IMR-90 (cell line): Measurements from ENCODE around the gene PSMD2. TPM values are rescaled to one million over a fixed set of nuclear protein-coding genes. Genes with fewer than 3 reads are reported as not detected.

ENCODE experiments used
- ATAC-seq: fragments of 200-7000 bp; cut with Tn5 transposase; 2 replicates; pipeline ENCODE4 v1.9.1; 2020; ENCODE audit warnings: low read depth, mild to moderate bottlenecking, moderate library complexity
- BruUV-seq: library from RNA; stranded (reverse); fragments of 400-500 nt; replicated peaks from 2 replicates; lab custom pipeline; 2021; lab: Mats Ljungman, UMichigan
- CTCF ChIA-PET: fragments of 300-600 bp; formaldehyde crosslinking; extraction: SDS; loops from one replicate; lab custom pipeline; 2021; ENCODE audit warnings: antibody characterized with exemption; lab: Yijun Ruan, JAX
- POLR2A ChIA-PET: fragments of 300-600 bp; sonication (Branson Sonifier 250); formaldehyde crosslinking; loops from one replicate; lab custom pipeline; 2022; ENCODE audit warnings: antibody characterized with exemption; ENCODE audit not compliant: unreplicated experiment; lab: Charles Lee
- DNase-seq: peaks from one replicate; pipeline ENCODE4 v3.0.0; 2013
- H2AFZ ChIP-seq: replicated peaks from 2 replicates; pipeline ENCODE3; 2013; ENCODE audit warnings: low read length, mild to moderate bottlenecking; ENCODE audit not compliant: poor library complexity
- H2AK5ac ChIP-seq: 2 replicates; pipeline ENCODE4 v1.6.1; 2013; ENCODE audit warnings: low read depth, low read length, inconsistent platforms
- H2AK9ac ChIP-seq: replicated peaks from 2 replicates; pipeline ENCODE3; 2013; ENCODE audit warnings: mild to moderate bottlenecking, low read depth, low read length, moderate library complexity; ENCODE audit not compliant: poor library complexity
- H2BK120ac ChIP-seq: 2 replicates; pipeline ENCODE4 v1.6.1; 2013; ENCODE audit warnings: low read depth, low read length, inconsistent platforms
- H2BK15ac ChIP-seq: 3 replicates; pipeline ENCODE4 v1.6.1; 2013; ENCODE audit warnings: low read depth, low read length, inconsistent platforms
- H2BK20ac ChIP-seq: 2 replicates; pipeline ENCODE4 v1.6.1; 2013; ENCODE audit warnings: low read depth, mild to moderate bottlenecking, inconsistent platforms, low read length, moderate library complexity
- H2BK5ac ChIP-seq: 2 replicates; pipeline ENCODE4 v1.6.1; 2013; ENCODE audit warnings: mild to moderate bottlenecking, low read depth, low read length, inconsistent platforms; ENCODE audit not compliant: poor library complexity, severe bottlenecking
- H3K14ac ChIP-seq: replicated peaks from 2 replicates; pipeline ENCODE4 v1.6.1; 2013; ENCODE audit warnings: low read depth, low read length, inconsistent platforms
- H3K18ac ChIP-seq: 2 replicates; pipeline ENCODE4 v1.6.1; 2013; ENCODE audit warnings: low read depth, low read length, control low read depth
- H3K23ac ChIP-seq: 2 replicates; pipeline ENCODE4 v1.6.1; 2013; ENCODE audit warnings: low read depth, low read length, inconsistent platforms
- H3K27ac ChIP-seq: 2 replicates; pipeline ENCODE4 v1.5.1; 2013; ENCODE audit warnings: mild to moderate bottlenecking, control low read depth, low read length; ENCODE audit not compliant: insufficient read depth
- H3K27me3 ChIP-seq: 2 replicates; pipeline ENCODE4 v1.6.1; 2013; ENCODE audit warnings: low read length; ENCODE audit not compliant: control insufficient read depth, insufficient read depth
- H3K36me3 ChIP-seq: 2 replicates; pipeline ENCODE4 v1.6.1; 2013; ENCODE audit warnings: low read length, mixed read lengths; ENCODE audit not compliant: control insufficient read depth, insufficient read depth
- H3K4ac ChIP-seq: 2 replicates; pipeline ENCODE4 v1.6.1; 2013; ENCODE audit warnings: low read depth, low read length, inconsistent platforms
- H3K4me1 ChIP-seq: 2 replicates; pipeline ENCODE4 v1.6.1; 2013; ENCODE audit warnings: low read length, mixed read lengths; ENCODE audit not compliant: control insufficient read depth, insufficient read depth
- H3K4me2 ChIP-seq: 2 replicates; pipeline ENCODE4 v1.6.1; 2013; ENCODE audit warnings: low read depth, mild to moderate bottlenecking, control low read depth, low read length, moderate library complexity
- H3K4me3 ChIP-seq: 2 replicates; pipeline ENCODE4 v1.5.1; 2013; ENCODE audit warnings: low read depth, mild to moderate bottlenecking, control low read depth, low read length, moderate library complexity; ENCODE audit not compliant: insufficient read depth
- H3K56ac ChIP-seq: 2 replicates; pipeline ENCODE4 v1.6.1; 2013; ENCODE audit warnings: low read length, inconsistent platforms; ENCODE audit not compliant: insufficient read depth; ENCODE audit errors: extremely low read depth
- H3K79me1 ChIP-seq, 2 experiments: 2 replicates each; pipeline ENCODE4 v1.6.1; 2013; ENCODE audit warnings: low read length in 2 of 2, inconsistent platforms in 1 of 2, low read depth in 1 of 2
- H3K9ac ChIP-seq: 2 replicates; pipeline ENCODE4 v1.6.1; 2013; ENCODE audit warnings: low read depth, low read length, control low read depth
- H3K9me1 ChIP-seq: 2 replicates; pipeline ENCODE4 v1.6.1; 2013; ENCODE audit warnings: low read length, inconsistent platforms; ENCODE audit not compliant: insufficient read depth
- H3K9me3 ChIP-seq: 2 replicates; pipeline ENCODE4 v1.6.1; 2013; ENCODE audit warnings: low read length; ENCODE audit not compliant: control insufficient read depth, insufficient read depth
- H4K20me1 ChIP-seq: 2 replicates; pipeline ENCODE4 v1.6.1; 2013; ENCODE audit warnings: low read length, inconsistent platforms; ENCODE audit not compliant: insufficient read depth
- H4K5ac ChIP-seq: 2 replicates; pipeline ENCODE4 v1.6.1; 2013; ENCODE audit warnings: mild to moderate bottlenecking, low read depth, low read length, control low read depth
- H4K8ac ChIP-seq, 2 experiments: 2 replicates each; pipeline ENCODE4 v1.6.1; 2013; ENCODE audit warnings: low read depth in 2 of 2, low read length in 2 of 2, control low read depth in 1 of 2, inconsistent platforms in 1 of 2
- H4K91ac ChIP-seq: 2 replicates; pipeline ENCODE4 v1.6.1; 2013; ENCODE audit warnings: low read depth, low read length, inconsistent platforms; ENCODE audit not compliant: insufficient read depth
- CEBPB ChIP-seq: IDR thresholded peaks from 2 replicates; pipeline ENCODE4 v1.6.1; 2012; ENCODE audit warnings: low read depth, low read length, improper control_type of control experiment
- CTCF ChIP-seq: conservative IDR thresholded peaks from 2 replicates; pipeline ENCODE4 v1.5.1; 2012; ENCODE audit warnings: mild to moderate bottlenecking, low read depth, low read length, improper control_type of control experiment
- FOS ChIP-seq: fragments of 150-350 bp; IDR thresholded peaks from 2 replicates; pipeline ENCODE4 v1.6.1; 2016; ENCODE audit warnings: low read depth, low read length
- MAFK ChIP-seq: IDR thresholded peaks from 2 replicates; pipeline ENCODE4 v1.6.1; 2012; ENCODE audit warnings: low read depth, low read length, improper control_type of control experiment
- MXI1 ChIP-seq: IDR thresholded peaks from 2 replicates; pipeline ENCODE4 v1.6.1; 2012; ENCODE audit warnings: low read depth, mild to moderate bottlenecking, low read length, moderate library complexity, borderline replicate concordance
- NFE2L2 ChIP-seq: fragments of 150-350 bp; IDR thresholded peaks from 2 replicates; pipeline ENCODE4 v1.6.1; 2016; ENCODE audit warnings: low read depth, mild to moderate bottlenecking, low read length
- POLR2A ChIP-seq: IDR thresholded peaks from 2 replicates; pipeline ENCODE4 v1.6.1; 2012; ENCODE audit warnings: mild to moderate bottlenecking, low read depth, low read length
- RCOR1 ChIP-seq: IDR thresholded peaks from 2 replicates; pipeline ENCODE4 v1.6.1; 2012; ENCODE audit warnings: mild to moderate bottlenecking, low read length, improper control_type of control experiment; ENCODE audit not compliant: insufficient replicate concordance
- RFX5 ChIP-seq: IDR thresholded peaks from 2 replicates; pipeline ENCODE4 v1.8.0; 2012; ENCODE audit warnings: low read depth, mild to moderate bottlenecking, low read length, moderate library complexity
- SMC3 ChIP-seq: fragments of 150-350 bp; IDR thresholded peaks from 2 replicates; pipeline ENCODE4 v1.6.1; 2016; ENCODE audit warnings: low read depth, mild to moderate bottlenecking, antibody characterized with exemption, low read length, moderate library complexity
- USF2 ChIP-seq: fragments of 150-350 bp; IDR thresholded peaks from 2 replicates; pipeline ENCODE4 v1.6.1; 2017; ENCODE audit warnings: mild to moderate bottlenecking, antibody characterized with exemption, low read length, low read depth
- WGBS, 2 experiments: methylation state at CpG; one replicate each; pipeline versions ENCODE4 v1.1.5 to v1.1.7; 2013; ENCODE audit warnings: missing lambda C conversion rate in 2 of 2; ENCODE audit not compliant: insufficient read length in 1 of 2; ENCODE audit errors: extremely low coverage in 2 of 2; 5-methylcytosine and 5-hydroxymethylcytosine counted together
- dilution Hi-C: fragments of 300-500 bp; cut with HindIII; formaldehyde crosslinking; loops from one replicate; pipeline ENCODE4 v1.14.3; 2018; ENCODE audit warnings: low sequenced_read_pairs; ENCODE audit not compliant: unreplicated experiment
- in situ Hi-C: fragments of 300-500 bp; cut with MboI; formaldehyde crosslinking; loops from 3 replicates; pipeline ENCODE4 v1.14.3; 2019; ENCODE audit warnings: low sequenced_read_pairs, inconsistent platforms, mixed read lengths
- intact Hi-C: fragments of 100-400 bp; cut with micrococcal nuclease; formaldehyde crosslinking; loops from 2 replicates; pipeline ENCODE4 v1.10.0; 2022
- polyA plus RNA-seq, 3 experiments: library from polyadenylated mRNA; depleted of rRNA; stranded (reverse); fragments of >200 nt; gene quantifications; 2 replicates each; pipeline ENCODE4 v1.2.3, GENCODE V29; 2012; ENCODE audit warnings: low replicate concordance in 1 of 3
- total RNA-seq: library from RNA; depleted of rRNA; stranded (reverse); fragments of >200 nt; gene quantifications from 2 replicates; pipeline ENCODE4 v1.2.3, GENCODE V29; 2012
- TF ChIP-seq, protein P1 (sequence below): fragments of 150-350 bp; IDR thresholded peaks from 2 replicates; pipeline ENCODE4 v1.6.1; 2016; ENCODE audit warnings: low read depth, mild to moderate bottlenecking, low read length, moderate library complexity, borderline replicate concordance

Gene PSMD2
- total and polyA plus RNA-seq, 2 of the 4 experiments (the other 2 are of a cell fraction), result 514 to 872 TPM

- intact Hi-C loops, result no loop called here
- no peak overlapping the region for H4K5ac ChIP-seq
- H3K27ac ChIP-seq, result no peak overlapping the region
- CTCF ChIA-PET, result no interaction called here
- 95% methylated on average over 6 of the region's 8 CpGs; no CpG with 5 or more reads in 1 of the 2 experiments for WGBS, 2 experiments
- no peak overlapping the region for H3K56ac ChIP-seq
- H2BK15ac ChIP-seq, result no peak overlapping the region
- TF ChIP-seq MAFK (no peak), RFX5 (no peak), MXI1 (no peak), NFE2L2 (no peak), FOS (no peak), POLR2A (no peak), USF2 (no peak), RCOR1 (no peak), CEBPB (no peak), SMC3 (no peak), CTCF (no peak)
- TF ChIP-seq, protein P1, sequence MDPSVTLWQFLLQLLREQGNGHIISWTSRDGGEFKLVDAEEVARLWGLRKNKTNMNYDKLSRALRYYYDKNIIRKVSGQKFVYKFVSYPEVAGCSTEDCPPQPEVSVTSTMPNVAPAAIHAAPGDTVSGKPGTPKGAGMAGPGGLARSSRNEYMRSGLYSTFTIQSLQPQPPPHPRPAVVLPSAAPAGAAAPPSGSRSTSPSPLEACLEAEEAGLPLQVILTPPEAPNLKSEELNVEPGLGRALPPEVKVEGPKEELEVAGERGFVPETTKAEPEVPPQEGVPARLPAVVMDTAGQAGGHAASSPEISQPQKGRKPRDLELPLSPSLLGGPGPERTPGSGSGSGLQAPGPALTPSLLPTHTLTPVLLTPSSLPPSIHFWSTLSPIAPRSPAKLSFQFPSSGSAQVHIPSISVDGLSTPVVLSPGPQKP, result no peak
- POLR2A ChIA-PET, result no interaction called here
- H2AFZ ChIP-seq, result no peak overlapping the region
- no peak for ATAC-seq
- no peaks in the 10 kb centered on the region for H3K9me3 ChIP-seq
- in situ Hi-C loops, result no loop called here
- H4K91ac ChIP-seq, result no peak overlapping the region
- no peak overlapping the region for H2BK20ac ChIP-seq
- H3K4ac ChIP-seq, result no peak overlapping the region
- H3K4me3 ChIP-seq, result no peak overlapping the region
- no peak overlapping the region for H2AK5ac ChIP-seq
- peaks cover 88% of the 10 kb centered on the region for H4K20me1 ChIP-seq
- H2AK9ac ChIP-seq, result no peak overlapping the region
- no peak overlapping the region for H3K18ac ChIP-seq
- H3K79me1 ChIP-seq, result peaks cover 44 to 94% of the 10 kb centered on the region in 2 experiments
- peaks cover 33% of the 10 kb centered on the region for H3K9me1 ChIP-seq
- H3K27me3 ChIP-seq, result no peaks in the 10 kb centered on the region
- dilution Hi-C loops, result no loop called here
- H3K23ac ChIP-seq, result no peak overlapping the region
- H3K4me1 ChIP-seq, result peaks cover 12% of the 10 kb centered on the region
- no peak overlapping the region for H2BK5ac ChIP-seq
- BruUV-seq, result no TSS peak
- H3K4me2 ChIP-seq, result no peak overlapping the region
- no peak overlapping the region for H3K14ac ChIP-seq
- H3K36me3 ChIP-seq, result peaks cover 86% of the 10 kb centered on the region
- no peak overlapping the region for H4K8ac ChIP-seq
- DNase-seq, result no peak
- no peak overlapping the region for H3K9ac ChIP-seq
- no peak overlapping the region for H2BK120ac ChIP-seq
Measured at GRCh38 chr3:184323696-184324095, 24.7 kb downstream of the PSMD2 start.
